H9 (cell line): Measurements from ENCODE around the gene ACSF3. TPM values are rescaled to one million over a fixed set of nuclear protein-coding genes. Genes with fewer than 3 reads are reported as not detected.

ENCODE experiments used
- DNase-seq: peaks from one replicate; pipeline ENCODE4 v3.0.0-alpha.2; 2017
- H2AFZ ChIP-seq: one replicate; pipeline ENCODE4 v1.6.1; 2013; ENCODE audit warnings: mild to moderate bottlenecking, low read length, control low read depth, moderate library complexity
- H2AK5ac ChIP-seq: 2 replicates; pipeline ENCODE4 v1.6.1; 2013; ENCODE audit warnings: low read length, control low read depth, mixed read lengths; ENCODE audit not compliant: insufficient read length
- H2BK120ac ChIP-seq: one replicate; pipeline ENCODE4 v1.6.1; 2013; ENCODE audit warnings: low read depth, mild to moderate bottlenecking, low read length, control low read depth, inconsistent platforms; ENCODE audit not compliant: poor library complexity, severe bottlenecking
- H2BK12ac ChIP-seq: 2 replicates; pipeline ENCODE4 v1.6.1; 2013; ENCODE audit warnings: low read length, control low read depth, mixed read lengths, low read depth; ENCODE audit not compliant: insufficient read length
- H2BK15ac ChIP-seq: 2 replicates; pipeline ENCODE4 v1.6.1; 2013; ENCODE audit warnings: low read depth, low read length, control low read depth
- H2BK20ac ChIP-seq: one replicate; pipeline ENCODE4 v1.6.1; 2013; ENCODE audit warnings: low read depth, mild to moderate bottlenecking, low read length, control low read depth, inconsistent platforms; ENCODE audit not compliant: poor library complexity, severe bottlenecking
- H2BK5ac ChIP-seq: 2 replicates; pipeline ENCODE4 v1.6.1; 2013; ENCODE audit warnings: low read length, control low read depth, mixed read lengths; ENCODE audit not compliant: insufficient read length
- H3K14ac ChIP-seq: 2 replicates; pipeline ENCODE4 v1.6.1; 2013; ENCODE audit warnings: low read length, control low read depth; ENCODE audit not compliant: insufficient read depth
- H3K18ac ChIP-seq: 2 replicates; pipeline ENCODE4 v1.6.1; 2013; ENCODE audit warnings: low read depth, mild to moderate bottlenecking, mixed read lengths, low read length, control low read depth; ENCODE audit not compliant: insufficient read length
- H3K23ac ChIP-seq: 2 replicates; pipeline ENCODE4 v1.6.1; 2013; ENCODE audit warnings: low read length, control low read depth, mixed read lengths, low read depth; ENCODE audit not compliant: insufficient read length
- H3K23me2 ChIP-seq: 2 replicates; pipeline ENCODE4 v1.6.1; 2013; ENCODE audit warnings: low read depth, mild to moderate bottlenecking, mixed read lengths, low read length, control low read depth; ENCODE audit not compliant: insufficient read length, poor library complexity, severe bottlenecking
- H3K27ac ChIP-seq: 2 replicates; pipeline ENCODE4 v1.5.1; 2013; ENCODE audit warnings: low read length, control low read depth, mixed read lengths, low read depth; ENCODE audit not compliant: insufficient read length
- H3K27me3 ChIP-seq: 2 replicates; pipeline ENCODE4 v1.6.1; 2013; ENCODE audit warnings: low read length, control low read depth, inconsistent platforms; ENCODE audit not compliant: insufficient read depth
- H3K4ac ChIP-seq: 2 replicates; pipeline ENCODE4 v1.6.1; 2013; ENCODE audit warnings: low read depth, mild to moderate bottlenecking, control low read depth, inconsistent platforms, low read length, moderate library complexity
- H3K4me1 ChIP-seq: 2 replicates; pipeline ENCODE4 v1.6.1; 2013; ENCODE audit warnings: low read length, control low read depth, inconsistent platforms; ENCODE audit not compliant: insufficient read depth
- H3K4me2 ChIP-seq: 2 replicates; pipeline ENCODE4 v1.6.1; 2013; ENCODE audit warnings: low read length, control low read depth, mixed read lengths; ENCODE audit not compliant: insufficient read length, insufficient read depth
- H3K56ac ChIP-seq: 2 replicates; pipeline ENCODE4 v1.6.1; 2013; ENCODE audit warnings: low read depth, mild to moderate bottlenecking, mixed read lengths, low read length, control low read depth; ENCODE audit not compliant: insufficient read length
- H3K79me1 ChIP-seq: 2 replicates; pipeline ENCODE4 v1.6.1; 2013; ENCODE audit warnings: low read depth, mild to moderate bottlenecking, moderate library complexity, low read length, control low read depth, inconsistent platforms; ENCODE audit not compliant: insufficient read depth, poor library complexity, severe bottlenecking
- H3K79me2 ChIP-seq: 2 replicates; pipeline ENCODE4 v1.6.1; 2013; ENCODE audit warnings: low read length, control low read depth, inconsistent platforms; ENCODE audit not compliant: insufficient read depth
- H3K9ac ChIP-seq: 2 replicates; pipeline ENCODE4 v1.6.1; 2013; ENCODE audit warnings: low read length, control low read depth, mixed read lengths; ENCODE audit not compliant: insufficient read length; ENCODE audit errors: extremely low read depth
- H3K9me3 ChIP-seq: one replicate; pipeline ENCODE4 v1.6.1; 2013; ENCODE audit warnings: low read depth, low read length, inconsistent platforms; ENCODE audit not compliant: control insufficient read depth
- H3T11ph ChIP-seq: one replicate; pipeline ENCODE4 v1.6.1; 2013; ENCODE audit warnings: mild to moderate bottlenecking, low read length, control low read depth, inconsistent platforms
- H4K20me1 ChIP-seq: one replicate; pipeline ENCODE4 v1.6.1; 2013; ENCODE audit not compliant: control insufficient read depth, insufficient read length, insufficient read depth
- H4K5ac ChIP-seq: 2 replicates; pipeline ENCODE4 v1.6.1; 2013; ENCODE audit warnings: low read depth, mild to moderate bottlenecking, mixed read lengths, low read length, control low read depth; ENCODE audit not compliant: insufficient read length
- H4K8ac ChIP-seq: replicated peaks from 2 replicates; pipeline ENCODE4 v1.6.1; 2013; ENCODE audit warnings: low read length, control low read depth, mixed read lengths, low read depth; ENCODE audit not compliant: insufficient read length
- H4K91ac ChIP-seq: 2 replicates; pipeline ENCODE4 v1.6.1; 2013; ENCODE audit warnings: low read depth, mild to moderate bottlenecking, moderate library complexity, mixed read lengths, low read length, control low read depth; ENCODE audit not compliant: insufficient read length
- H3K27ac Mint-ChIP-seq, 3 experiments: 2 replicates in 2 of 3; 3 replicates in 1 of 3; pipeline ENCODE4 v1.8.0; 2020 to 2021; ENCODE audit warnings: mixed read lengths in 3 of 3, mild to moderate bottlenecking in 1 of 3, moderate library complexity in 1 of 3
- H3K27me3 Mint-ChIP-seq: 2 replicates; pipeline ENCODE4 v1.8.0; 2021; ENCODE audit warnings: low read depth, mild to moderate bottlenecking, moderate library complexity, mixed read lengths
- H3K36me3 Mint-ChIP-seq, 3 experiments: 2 replicates in 2 of 3; 3 replicates in 1 of 3; pipeline ENCODE4 v1.8.0; 2020 to 2021; ENCODE audit warnings: low read depth in 3 of 3, mixed read lengths in 3 of 3; ENCODE audit not compliant: insufficient read depth in 1 of 3
- H3K4me1 Mint-ChIP-seq, 2 experiments: 2 replicates each; pipeline ENCODE4 v1.8.0; 2020; ENCODE audit warnings: mixed read lengths in 2 of 2
- H3K4me3 Mint-ChIP-seq, 2 experiments: 2 replicates in 1 of 2; 3 replicates in 1 of 2; pipeline ENCODE4 v1.8.0; 2020 to 2021; ENCODE audit warnings: mild to moderate bottlenecking in 2 of 2, mixed read lengths in 2 of 2, moderate library complexity in 1 of 2
- H3K9me3 Mint-ChIP-seq, 2 experiments: 2 replicates in 1 of 2; 3 replicates in 1 of 2; pipeline ENCODE4 v1.8.0; 2020; ENCODE audit warnings: mild to moderate bottlenecking in 2 of 2, mixed read lengths in 2 of 2, moderate library complexity in 1 of 2
- WGBS: extraction: QIAGEN DNeasy Blood & Tissue Kit; methylation state at CpG from one replicate; pipeline ENCODE4 v1.1.7; 2013; ENCODE audit warnings: missing lambda C conversion rate, low lambda C conversion rate, mixed read lengths; ENCODE audit not compliant: insufficient read length; ENCODE audit errors: extremely low coverage; 5-methylcytosine and 5-hydroxymethylcytosine counted together
- total RNA-seq: library from RNA; stranded (reverse); gene quantifications from 2 replicates; pipeline ENCODE4 v1.2.1, GENCODE V29; 2021
- TF ChIP-seq, protein P1 (sequence below): fragments of 200-600 bp; sonication (generic); conservative IDR thresholded peaks from 3 replicates; pipeline ENCODE4 v1.8.0; 2021; ENCODE audit warnings: antibody characterized with exemption, mild to moderate bottlenecking

ACSF3 gene
- total RNA-seq, 1 experiment from 2014 or later, result 31.3 TPM

DNA sequence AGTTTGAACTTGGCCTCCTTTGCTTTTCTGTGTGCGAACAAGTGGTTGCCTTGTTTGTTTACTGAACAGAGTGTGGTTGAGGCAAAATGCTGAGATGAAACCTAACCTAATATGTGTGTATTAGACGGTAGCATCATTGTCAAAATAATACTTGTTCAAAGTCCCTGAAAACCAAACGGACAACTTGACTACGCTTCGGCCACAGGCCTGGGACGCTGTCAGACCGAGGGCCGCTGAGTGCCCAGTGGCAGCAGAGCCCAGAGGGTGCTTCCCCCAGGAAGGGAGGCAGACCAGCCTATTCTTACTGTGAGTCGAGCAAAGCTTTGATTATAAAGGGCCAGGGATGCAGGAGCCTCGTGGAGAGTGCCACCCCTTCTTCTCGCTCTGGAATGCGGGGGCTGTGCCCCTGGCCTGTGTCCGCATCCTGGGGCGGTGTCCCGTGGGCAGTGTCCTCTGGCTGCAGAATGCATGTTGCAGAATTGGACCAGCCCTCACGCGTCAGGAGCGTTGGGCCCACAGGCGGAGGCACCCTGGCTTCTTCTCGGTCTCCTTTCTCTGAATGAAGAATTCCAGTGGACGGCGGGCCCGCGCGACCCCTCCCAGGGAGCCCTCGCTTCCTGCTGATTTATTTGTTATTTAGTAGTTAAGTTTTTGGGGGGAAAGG lies 5.2 kb downstream of the ACSF3 start:
- Histone ChIP-seq H3K4ac (no peak overlapping the region), H3K9ac (no peak overlapping the region), H2BK12ac (no peak overlapping the region), H2BK5ac (no peak overlapping the region), H3K56ac (no peak overlapping the region), H3K79me2 (no peaks in the 10 kb centered on the region; the same call in 1 of the 2 replicates), H4K20me1 (no peaks in the 10 kb centered on the region), H2BK120ac (no peak overlapping the region), H2AFZ (no peak overlapping the region), H2BK15ac (no peak overlapping the region), H3K79me1 (no peaks in the 10 kb centered on the region), H3K27ac (no peak overlapping the region), H3K27me3 (no peaks in the 10 kb centered on the region), H2BK20ac (no peak overlapping the region), H4K5ac (no peak overlapping the region), H3K18ac (no peak overlapping the region), H3K23me2 (peaks cover 3% of the 10 kb centered on the region), H4K91ac (no peak overlapping the region), H3K9me3 (no peaks in the 10 kb centered on the region), H3T11ph (no peak overlapping the region), H2AK5ac (no peak overlapping the region), H3K14ac (no peak overlapping the region), H3K4me2 (no peak overlapping the region), H3K4me1 (no peaks in the 10 kb centered on the region), H3K23ac (no peak overlapping the region), H4K8ac (no peak overlapping the region)
- WGBS, result no CpG with 5 or more reads among the region's 26 CpGs
- Mint-ChIP-seq H3K9me3 (no peaks in the 10 kb centered on the region), H3K36me3 (peaks cover 4 to 41% (median 30%) of the 10 kb centered on the region in 3 experiments; a peak in 6 of 7 replicates), H3K4me3 (no peak overlapping the region), H3K27ac (no peak overlapping the region), H3K4me1 (peaks cover 37 to 40% of the 10 kb centered on the region in 2 experiments), H3K27me3 (peaks cover 6% of the 10 kb centered on the region)
- no peak for DNase-seq
- TF ChIP-seq, protein P1, sequence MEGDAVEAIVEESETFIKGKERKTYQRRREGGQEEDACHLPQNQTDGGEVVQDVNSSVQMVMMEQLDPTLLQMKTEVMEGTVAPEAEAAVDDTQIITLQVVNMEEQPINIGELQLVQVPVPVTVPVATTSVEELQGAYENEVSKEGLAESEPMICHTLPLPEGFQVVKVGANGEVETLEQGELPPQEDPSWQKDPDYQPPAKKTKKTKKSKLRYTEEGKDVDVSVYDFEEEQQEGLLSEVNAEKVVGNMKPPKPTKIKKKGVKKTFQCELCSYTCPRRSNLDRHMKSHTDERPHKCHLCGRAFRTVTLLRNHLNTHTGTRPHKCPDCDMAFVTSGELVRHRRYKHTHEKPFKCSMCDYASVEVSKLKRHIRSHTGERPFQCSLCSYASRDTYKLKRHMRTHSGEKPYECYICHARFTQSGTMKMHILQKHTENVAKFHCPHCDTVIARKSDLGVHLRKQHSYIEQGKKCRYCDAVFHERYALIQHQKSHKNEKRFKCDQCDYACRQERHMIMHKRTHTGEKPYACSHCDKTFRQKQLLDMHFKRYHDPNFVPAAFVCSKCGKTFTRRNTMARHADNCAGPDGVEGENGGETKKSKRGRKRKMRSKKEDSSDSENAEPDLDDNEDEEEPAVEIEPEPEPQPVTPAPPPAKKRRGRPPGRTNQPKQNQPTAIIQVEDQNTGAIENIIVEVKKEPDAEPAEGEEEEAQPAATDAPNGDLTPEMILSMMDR, result no peak
